RWPE1 (cell line): ENCODE measurements around the gene C12orf43.

Experiments
- CTCF ChIA-PET: fragments of 350-600 bp; sonication (Branson Sonifier 250); formaldehyde crosslinking; extraction: SDS; loops from one replicate; lab custom pipeline; 2021; lab: Yijun Ruan, JAX
- POLR2A ChIA-PET: fragments of 400-600 bp; formaldehyde crosslinking; extraction: SDS; loops from one replicate; lab custom pipeline; 2020; ENCODE audit warnings: antibody characterized with exemption; ENCODE audit not compliant: low non-redundant PET; lab: Yijun Ruan, JAX
- DNase-seq: peaks from one replicate; pipeline ENCODE4 v3.0.0; 2012; ENCODE audit warnings: low spot score
- H3K27ac ChIP-seq: fragments of 450-650 bp; 2 replicates; pipeline ENCODE4 v1.5.1; 2017
- CTCF ChIP-seq: fragments of 450-650 bp; conservative IDR thresholded peaks from 2 replicates; pipeline ENCODE4 v1.5.1; 2017; ENCODE audit warnings: low read depth, mild to moderate bottlenecking

The C12orf43 gene

GRCh38 chr12:120988234-120988633, 28.1 kb downstream of the C12orf43 start:
- H3K27ac ChIP-seq = no peak overlapping the region
- CTCF ChIA-PET = no interaction called here
- no peak for DNase-seq
- TF ChIP-seq CTCF = no peak
- POLR2A ChIA-PET = no interaction called here

- CTCF ChIA-PET = interaction anchor here (0.6 kb wide), 2 partner anchors 28 to 151 kb away, joined by 3 to 7 read pairs; no protein-coding TSS in a partner anchor
- TF ChIP-seq CTCF = no peak
- POLR2A ChIA-PET = no interaction called here
- DNase-seq = no peak
- H3K27ac ChIP-seq = no peak overlapping the region
These were observed 31.9 kb downstream of the C12orf43 start for GRCh38 chr12:120984351-120984898.

GRCh38 chr12:120983759-120984158, 32.5 kb downstream of the C12orf43 start:
- CTCF ChIA-PET = interaction anchor here (0.6 to 2.7 kb wide), 2 partner anchors 12 to 150 kb away, joined by 3 to 7 read pairs; no protein-coding TSS in a partner anchor
- no peak overlapping the region for H3K27ac ChIP-seq
- no peak for TF ChIP-seq CTCF
- DNase-seq = no peak
- POLR2A ChIA-PET = no interaction called here

GRCh38 chr12:120982659-120983058, 33.6 kb downstream of the C12orf43 start:
- no peak for DNase-seq
- ChIA-PET POLR2A (no interaction called here), CTCF (interaction anchor here (0.5 to 2.7 kb wide), 2 partner anchors 10 to 11 kb away, joined by 3 to 7 read pairs; no protein-coding TSS in a partner anchor)
- H3K27ac ChIP-seq = no peak overlapping the region
- no peak for TF ChIP-seq CTCF

GRCh38 chr12:120981407-120981941, 34.8 kb downstream of the C12orf43 start:
- ChIA-PET POLR2A (no interaction called here), CTCF (interaction anchor here (2.7 kb wide), 1 partner anchor 10 kb away, joined by 7 read pairs; no protein-coding TSS in a partner anchor)
- H3K27ac ChIP-seq = no peak overlapping the region
- no peak for DNase-seq
- TF ChIP-seq CTCF = no peak

- no peak overlapping the region for H3K27ac ChIP-seq
- ChIA-PET POLR2A (no interaction called here), CTCF (interaction anchor here (0.6 to 2.7 kb wide), 2 partner anchors 9 to 148 kb away, joined by 6 to 7 read pairs; no protein-coding TSS in a partner anchor)
These were observed 35.4 kb downstream of the C12orf43 start for GRCh38 chr12:120980800-120981368.

More at GRCh38 chr12:120980800-120981368, 35.4 kb downstream of the C12orf43 start:
- no peak for DNase-seq
- TF ChIP-seq CTCF = no peak
